Liver (tissue), 3 donors: ENCODE data around the gene UBE2D2.
A peak's percentile ranks its signal among the peaks of the same experiment; 100 is the strongest.

Experiments
- ATF3 ChIP-seq: IDR thresholded peaks from 2 replicates; pipeline ENCODE4 v1.6.1; 2016; ENCODE audit warnings: antibody characterized with exemption
- CTCF ChIP-seq: fragments of 150-350 bp; IDR thresholded peaks from 2 replicates; pipeline ENCODE4 v1.5.1; 2017; ENCODE audit warnings: improper control_type of control experiment, low read depth, low read length; ENCODE audit not compliant: missing input control
- EGR1 ChIP-seq, 2 donors: IDR thresholded peaks; 2 replicates each; pipeline ENCODE4 v1.6.1; 2016 to 2018; ENCODE audit warnings: antibody characterized with exemption in 2 of 2, low read depth in 2 of 2
- HNF4A ChIP-seq, 2 donors: conservative IDR thresholded peaks; 2 replicates each; pipeline ENCODE4 v1.6.1; 2016; ENCODE audit warnings: antibody characterized with exemption in 2 of 2, mild to moderate bottlenecking in 2 of 2
- RAD21 ChIP-seq, 2 donors: IDR thresholded peaks; 2 replicates each; pipeline ENCODE4 v1.6.1; 2016; ENCODE audit warnings: antibody characterized with exemption in 2 of 2, mild to moderate bottlenecking in 2 of 2
- SP1 ChIP-seq: IDR thresholded peaks from 2 replicates; pipeline ENCODE4 v1.6.1; 2018; ENCODE audit warnings: antibody characterized with exemption, mild to moderate bottlenecking
- YY1 ChIP-seq: IDR thresholded peaks from 2 replicates; pipeline ENCODE4 v1.6.1; 2016; ENCODE audit warnings: antibody characterized with exemption, mild to moderate bottlenecking
- TF ChIP-seq, protein P1 (sequence below): IDR thresholded peaks from 2 replicates; pipeline ENCODE4 v1.6.1; 2016; ENCODE audit warnings: antibody characterized with exemption, mild to moderate bottlenecking
- TF ChIP-seq, protein P2 (sequence below): IDR thresholded peaks from 2 replicates; pipeline ENCODE4 v1.6.1; 2016; ENCODE audit warnings: antibody characterized with exemption
- donor health status: healthy.
- donor health status: healthy.

DNA sequence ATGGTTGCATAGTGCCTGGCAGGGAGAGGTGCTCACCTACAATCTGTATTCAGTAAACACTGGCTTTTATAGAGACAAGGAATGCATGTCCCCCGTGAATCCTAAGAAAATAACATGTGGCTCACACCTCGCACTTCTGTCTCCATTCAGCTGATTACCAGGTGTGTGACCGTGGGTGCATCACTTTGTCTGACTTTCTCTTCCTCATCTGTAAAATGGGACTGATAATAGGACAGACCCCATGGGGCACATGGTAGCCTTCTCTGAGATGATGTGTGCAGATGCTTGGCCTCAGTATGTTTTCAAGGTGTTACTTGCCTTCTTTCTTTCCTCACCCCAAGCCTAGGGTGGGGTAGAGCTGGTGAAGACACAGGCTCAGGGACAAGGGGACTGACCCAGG lies 93.3 kb downstream of the UBE2D2 start:
- TF ChIP-seq CTCF, result no peak
- no peak for TF ChIP-seq RAD21 (IDR thresholded peaks at IDR 0.05)
- TF ChIP-seq SP1, result no peak
- TF ChIP-seq, protein P1, sequence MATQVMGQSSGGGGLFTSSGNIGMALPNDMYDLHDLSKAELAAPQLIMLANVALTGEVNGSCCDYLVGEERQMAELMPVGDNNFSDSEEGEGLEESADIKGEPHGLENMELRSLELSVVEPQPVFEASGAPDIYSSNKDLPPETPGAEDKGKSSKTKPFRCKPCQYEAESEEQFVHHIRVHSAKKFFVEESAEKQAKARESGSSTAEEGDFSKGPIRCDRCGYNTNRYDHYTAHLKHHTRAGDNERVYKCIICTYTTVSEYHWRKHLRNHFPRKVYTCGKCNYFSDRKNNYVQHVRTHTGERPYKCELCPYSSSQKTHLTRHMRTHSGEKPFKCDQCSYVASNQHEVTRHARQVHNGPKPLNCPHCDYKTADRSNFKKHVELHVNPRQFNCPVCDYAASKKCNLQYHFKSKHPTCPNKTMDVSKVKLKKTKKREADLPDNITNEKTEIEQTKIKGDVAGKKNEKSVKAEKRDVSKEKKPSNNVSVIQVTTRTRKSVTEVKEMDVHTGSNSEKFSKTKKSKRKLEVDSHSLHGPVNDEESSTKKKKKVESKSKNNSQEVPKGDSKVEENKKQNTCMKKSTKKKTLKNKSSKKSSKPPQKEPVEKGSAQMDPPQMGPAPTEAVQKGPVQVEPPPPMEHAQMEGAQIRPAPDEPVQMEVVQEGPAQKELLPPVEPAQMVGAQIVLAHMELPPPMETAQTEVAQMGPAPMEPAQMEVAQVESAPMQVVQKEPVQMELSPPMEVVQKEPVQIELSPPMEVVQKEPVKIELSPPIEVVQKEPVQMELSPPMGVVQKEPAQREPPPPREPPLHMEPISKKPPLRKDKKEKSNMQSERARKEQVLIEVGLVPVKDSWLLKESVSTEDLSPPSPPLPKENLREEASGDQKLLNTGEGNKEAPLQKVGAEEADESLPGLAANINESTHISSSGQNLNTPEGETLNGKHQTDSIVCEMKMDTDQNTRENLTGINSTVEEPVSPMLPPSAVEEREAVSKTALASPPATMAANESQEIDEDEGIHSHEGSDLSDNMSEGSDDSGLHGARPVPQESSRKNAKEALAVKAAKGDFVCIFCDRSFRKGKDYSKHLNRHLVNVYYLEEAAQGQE, result no peak
- TF ChIP-seq, protein P2, sequence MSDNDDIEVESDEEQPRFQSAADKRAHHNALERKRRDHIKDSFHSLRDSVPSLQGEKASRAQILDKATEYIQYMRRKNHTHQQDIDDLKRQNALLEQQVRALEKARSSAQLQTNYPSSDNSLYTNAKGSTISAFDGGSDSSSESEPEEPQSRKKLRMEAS, result no peak
- no peak for TF ChIP-seq EGR1 (IDR thresholded peaks at IDR 0.05; ENCODE audit: low read depth in 2 of 2)
- no peak for TF ChIP-seq YY1
- no peak for TF ChIP-seq ATF3
- peak in 1 of 2 donors; percentile 1 for TF ChIP-seq HNF4A (conservative IDR thresholded peaks at IDR 0.05)
